Ishikawa (cell line): ENCODE results near the gene CYFIP2.

Experiments
- CREB1 ChIP-seq: IDR thresholded peaks from 2 replicates; pipeline ENCODE4 v1.6.1; 2012; ENCODE audit warnings: low read depth
- EP300 ChIP-seq: IDR thresholded peaks from 2 replicates; pipeline ENCODE4 v1.6.1; 2012; ENCODE audit warnings: borderline replicate concordance
- MAX ChIP-seq: IDR thresholded peaks from 2 replicates; pipeline ENCODE4 v1.6.1; 2012
- RAD21 ChIP-seq: IDR thresholded peaks from 2 replicates; pipeline ENCODE4 v1.6.1; 2012; ENCODE audit warnings: low read depth
- TAF1 ChIP-seq: IDR thresholded peaks from 2 replicates; pipeline ENCODE4 v1.6.1; 2012; ENCODE audit warnings: low read depth, mild to moderate bottlenecking
- TEAD4 ChIP-seq: IDR thresholded peaks from 2 replicates; pipeline ENCODE4 v1.6.1; 2012
- ZBTB7A ChIP-seq: IDR thresholded peaks from 2 replicates; pipeline ENCODE4 v1.6.1; 2012; ENCODE audit warnings: low read depth

DNA sequence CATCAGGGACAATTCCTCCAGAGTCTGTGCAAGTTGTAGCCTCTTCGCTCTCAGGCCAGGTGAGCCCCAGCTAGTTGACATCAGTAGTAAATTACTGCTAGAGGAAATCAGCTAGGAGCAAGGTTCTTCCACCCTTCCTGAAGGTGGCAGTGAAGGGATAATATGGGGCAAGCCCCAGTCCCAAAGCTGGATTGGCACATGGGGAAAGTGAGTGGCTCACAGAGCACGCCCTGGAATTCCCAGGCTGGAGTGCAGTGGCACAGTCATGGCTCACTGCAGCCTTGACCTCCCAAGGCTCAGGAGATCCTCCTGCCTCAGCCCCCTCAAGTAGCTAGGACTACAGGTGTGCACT lies 82.1 kb downstream of the CYFIP2 start:
- TF ChIP-seq EP300 (no peak), ZBTB7A (no peak), RAD21 (no peak), TEAD4 (no peak), CREB1 (no peak), MAX (no peak), TAF1 (no peak)
